ENCODE measurements around the gene UPF1.

UPF1 gene

GRCh38 chr19:18857223-18857622 is 25.5 kb downstream of the UPF1 start:
- ChIA-PET POLR2A (no interaction called here), CTCF (interaction anchor here (1.1 to 2.7 kb wide), 3 partner anchors 9 to 14 kb away, joined by 4 to 22 read pairs (median 7); no protein-coding TSS in a partner anchor)
- H3K4me3 ChIP-seq (ENCODE audit: low read depth, low read length) = no peak overlapping the region
- TF ChIP-seq ZNF2 (tag by site-specific recombination; IDR thresholded peaks at IDR 0.05) = no peak
- no peak for TF ChIP-seq ZNF132 (tag by site-specific recombination; IDR thresholded peaks at IDR 0.05; ENCODE audit: borderline replicate concordance)
- no peak for TF ChIP-seq ZNF677 (tag by site-specific recombination; IDR thresholded peaks at IDR 0.05)
- TF ChIP-seq GLIS1 (tag by site-specific recombination; IDR thresholded peaks at IDR 0.05) = no peak
- TF ChIP-seq ZNF292 (tag by site-specific recombination; IDR thresholded peaks at IDR 0.05; ENCODE audit: borderline replicate concordance, low read depth) = no peak
- no peak for TF ChIP-seq FEZF1 (tag by site-specific recombination; IDR thresholded peaks at IDR 0.05)
- TF ChIP-seq ZNF571 (tag by site-specific recombination; IDR thresholded peaks at IDR 0.05) = no peak
- no peak for TF ChIP-seq ZNF148 (tag by site-specific recombination; IDR thresholded peaks at IDR 0.05; ENCODE audit: borderline replicate concordance)
- no peak for TF ChIP-seq ZNF544 (tag by site-specific recombination; IDR thresholded peaks at IDR 0.05)
- TF ChIP-seq ZNF549 (tag by site-specific recombination; IDR thresholded peaks at IDR 0.05) = no peak
- TF ChIP-seq ZEB2 (tag by site-specific recombination; IDR thresholded peaks at IDR 0.05) = no peak
- TF ChIP-seq TSHZ1 (tag by site-specific recombination; IDR thresholded peaks at IDR 0.05; ENCODE audit: borderline replicate concordance) = no peak
- TF ChIP-seq SCRT1 (tag by site-specific recombination; IDR thresholded peaks at IDR 0.05; ENCODE audit: borderline replicate concordance) = no peak
- TF ChIP-seq ZNF133 (tag by site-specific recombination; IDR thresholded peaks at IDR 0.05) = no peak
- no peak for TF ChIP-seq ZNF280C (tag by site-specific recombination; IDR thresholded peaks at IDR 0.05)
- TF ChIP-seq ZNF23 (tag by site-specific recombination; IDR thresholded peaks at IDR 0.05; ENCODE audit: borderline replicate concordance) = no peak
- TF ChIP-seq PRDM4 (tag by site-specific recombination; IDR thresholded peaks at IDR 0.05) = no peak
- no peak for TF ChIP-seq SALL2 (tag by site-specific recombination; IDR thresholded peaks at IDR 0.05; ENCODE audit: borderline replicate concordance)
- no peaks in the 10 kb centered on the region for H3K4me1 ChIP-seq (ENCODE audit: control insufficient read depth, insufficient read depth, low read length)
- H3K27ac ChIP-seq (ENCODE audit: extremely low read depth, low read depth, low read length) = no peak overlapping the region
- no peaks in the 10 kb centered on the region for H3K9me3 ChIP-seq (ENCODE audit: control insufficient read depth, insufficient read depth, low read depth, low read length)
- peaks cover 19 to 99% of the 10 kb centered on the region in 2 experiments for H3K36me3 ChIP-seq (ENCODE audit: control insufficient read depth in 2 of 2, insufficient read depth in 1 of 2, low read length in 2 of 2)

All from HEK293 (cell line).